Esophagus squamous epithelium (tissue), 5 donors: ENCODE results near the gene SZT2. TPM values are rescaled to one million over a fixed set of nuclear protein-coding genes. Genes with fewer than 3 reads are reported as not detected.
"Not testable (repeated sequence)": the region's sequence is repeated elsewhere in the genome, so short reads cannot be mapped to it uniquely, and the experiment has no call there.

Experiments
- DNase-seq: peaks from one replicate; lab custom pipeline; 2025; lab: John Stamatoyannopoulos, UW
- H3K27ac ChIP-seq, 4 donors: fragments of 200-600 bp; sonication (generic); one replicate each; pipeline ENCODE4 v1.5.1; 2016 to 2019; ENCODE audit warnings: mild to moderate bottlenecking in 1 of 4
- H3K27me3 ChIP-seq, 4 donors: fragments of 200-600 bp; sonication (generic); 1 replicate in 3 of 4; 2 replicates in 1 of 4; pipeline versions ENCODE4 v1.5.1 to v1.6.0; 2017 to 2021; ENCODE audit warnings: antibody characterized with exemption in 1 of 4
- H3K36me3 ChIP-seq, 3 donors: fragments of 200-600 bp; sonication (generic); one replicate each; pipeline ENCODE4 v1.5.1; 2016 to 2019
- H3K4me1 ChIP-seq, 3 donors: fragments of 200-600 bp; sonication (generic); one replicate each; pipeline ENCODE4 v1.5.1; 2017 to 2019
- H3K4me3 ChIP-seq, 4 donors: fragments of 200-600 bp; sonication (generic); 1 replicate in 3 of 4; 2 replicates in 1 of 4; pipeline ENCODE4 v1.5.1; 2016 to 2019; ENCODE audit warnings: mild to moderate bottlenecking in 2 of 4, moderate library complexity in 1 of 4
- H3K9me3 ChIP-seq, 3 donors: fragments of 200-600 bp; sonication (generic); one replicate each; pipeline ENCODE4 v1.5.1; 2016 to 2019
- CTCF ChIP-seq, 6 experiments: fragments of 450-650 bp in 4 of 6; fragments of 200-600 bp in 2 of 6; sonication (generic) in 2 of 6; IDR thresholded peaks; one replicate each; pipeline ENCODE4 v1.5.1; 2016 to 2019; ENCODE audit warnings: antibody characterized with exemption in 6 of 6, mild to moderate bottlenecking in 4 of 6, moderate library complexity in 4 of 6
- POLR2A ChIP-seq, 4 donors: fragments of 450-650 bp; IDR thresholded peaks; one replicate each; pipeline ENCODE4 v1.6.1; 2017; ENCODE audit warnings: antibody characterized with exemption in 4 of 4, mild to moderate bottlenecking in 4 of 4, moderate library complexity in 3 of 4
- WGBS, 2 donors: methylation state at CpG; one replicate each; pipeline ENCODE4 v1.1.5; 2018; 5-methylcytosine and 5-hydroxymethylcytosine counted together
- intact Hi-C: fragments of 100-400 bp; cut with DNase I; formaldehyde crosslinking; loops from one replicate; pipeline ENCODE4 v1.15.0; 2022
- total RNA-seq, 4 donors: library from RNA; depleted of rRNA; stranded (reverse); fragments of >200 nt; gene quantifications; one replicate each; pipeline ENCODE4 v1.1.0, GENCODE V29; 2016
- donor health status: DM: yes; HTN: yes; CAD: no.

SZT2 gene
- total RNA-seq, 4 donors from 2014 or later = 12.4 to 40.0 (median 27.7) TPM

GRCh38 chr1:43368646-43369020, 21.1 kb upstream of the SZT2 start:
- intact Hi-C loops = no loop called here
- peak overlapping the region; percentile 94 to 99 (median 97) for H3K27ac ChIP-seq
- no peaks in the 10 kb centered on the region for H3K9me3 ChIP-seq
- no peak for TF ChIP-seq CTCF (IDR thresholded peaks at IDR 0.05)
- TF ChIP-seq POLR2A (IDR thresholded peaks at IDR 0.05) = no peak
- H3K36me3 ChIP-seq = peaks cover 17 to 21% (median 18%) of the 10 kb centered on the region in 3 donors
- no peaks in the 10 kb centered on the region for H3K27me3 ChIP-seq
- peaks cover 18 to 66% (median 36%) of the 10 kb centered on the region in 3 donors for H3K4me1 ChIP-seq
- peak overlapping the region; percentile 70 to 86 (median 85) for H3K4me3 ChIP-seq
- DNase-seq = no peak
- 13 to 14% methylated on average over 6 of the region's 6 CpGs for WGBS, 2 donors

GRCh38 chr1:43369779-43370178, 19.9 kb upstream of the SZT2 start:
- intact Hi-C loops, H3K27me3 ChIP-seq, H3K9me3 ChIP-seq, H3K27ac ChIP-seq, DNase-seq, H3K36me3 ChIP-seq, H3K4me3 ChIP-seq: not testable (repeated sequence)
- H3K4me1 ChIP-seq = peaks cover 18 to 62% (median 40%) of the 10 kb centered on the region in 3 donors
- 95% methylated on average over 6 of the region's 6 CpGs for WGBS, 2 donors

GRCh38 chr1:43370564-43370963, 19.1 kb upstream of the SZT2 start:
- Histone ChIP-seq H3K27ac (no peak overlapping the region), H3K27me3 (no peaks in the 10 kb centered on the region), H3K4me1 (peaks cover 18 to 54% (median 33%) of the 10 kb centered on the region in 3 donors), H3K36me3 (peaks cover 0 to 2% (median 0%) of the 10 kb centered on the region in 3 donors), H3K9me3 (no peaks in the 10 kb centered on the region), H3K4me3 (no peak overlapping the region)
- intact Hi-C loops = no loop called here
- WGBS, 2 donors = 83 to 87% methylated on average over 4 of the region's 4 CpGs
- DNase-seq = no peak
- TF ChIP-seq CTCF (IDR thresholded peaks at IDR 0.05) (no peak), POLR2A (IDR thresholded peaks at IDR 0.05) (no peak)

- H3K36me3 ChIP-seq = no peaks in the 10 kb centered on the region
- peak overlapping the region; percentile 9 to 77 (median 59) for H3K27ac ChIP-seq
- H3K4me1 ChIP-seq = peaks cover 6 to 38% (median 20%) of the 10 kb centered on the region in 3 donors
- TF ChIP-seq CTCF (IDR thresholded peaks at IDR 0.05) = no peak
- no peak for TF ChIP-seq POLR2A (IDR thresholded peaks at IDR 0.05)
- no peaks in the 10 kb centered on the region for H3K9me3 ChIP-seq
- WGBS, 2 donors = 87 to 96% methylated on average over 5 of the region's 5 CpGs
- intact Hi-C loops = no loop called here
- H3K27me3 ChIP-seq = no peaks in the 10 kb centered on the region
- H3K4me3 ChIP-seq = no peak overlapping the region
- no peak for DNase-seq
These were observed 17.5 kb upstream of the SZT2 start for GRCh38 chr1:43372172-43372571.

- WGBS, 2 donors = 24 to 33% methylated on average over 4 of the region's 4 CpGs
- H3K36me3 ChIP-seq = peaks cover 0 to 2% (median 0%) of the 10 kb centered on the region in 3 donors
These were observed 16.4 kb upstream of the SZT2 start for GRCh38 chr1:43373066-43373940.

More at GRCh38 chr1:43373066-43373940, 16.4 kb upstream of the SZT2 start:
- H3K27me3 ChIP-seq = no peaks in the 10 kb centered on the region
- H3K27ac ChIP-seq = peak overlapping the region; percentile 27 to 77 (median 59)
- no peaks in the 10 kb centered on the region for H3K9me3 ChIP-seq
- intact Hi-C loops = no loop called here
- H3K4me1 ChIP-seq = peaks cover 5 to 32% (median 20%) of the 10 kb centered on the region in 3 donors
- no peak overlapping the region for H3K4me3 ChIP-seq
- DNase-seq = no peak
- TF ChIP-seq CTCF (IDR thresholded peaks at IDR 0.05) (no peak), POLR2A (IDR thresholded peaks at IDR 0.05) (no peak)
